Measurements from ENCODE around the gene HS3ST5. TPM values are rescaled to one million over a fixed set of nuclear protein-coding genes. Genes with fewer than 3 reads are reported as not detected.

HS3ST5 gene
- total and polyA plus RNA-seq, 2 experiments from 2014 or later = 2.8 to 3.5 TPM

GRCh38 chr6:114075300-114075699, 267.5 kb downstream of the HS3ST5 start (continued):
- TF ChIP-seq ZNF462 (CRISPR knock-in tag; IDR thresholded peaks at IDR 0.05) (no peak), ETS1 (IDR thresholded peaks at IDR 0.05) (no peak)

GRCh38 chr6:114068771-114069170, 274.1 kb downstream of the HS3ST5 start:
- Mint-ChIP-seq H3K27ac (no peak overlapping the region), H3K36me3 (ENCODE audit: low read depth) (peaks cover 8% of the 10 kb centered on the region; the same call in 1 of the 3 replicates)
- TF ChIP-seq POLR2AphosphoS5 (IDR thresholded peaks at IDR 0.05; ENCODE audit: low read depth) (no peak), STAT1 (IDR thresholded peaks at IDR 0.05; ENCODE audit: unreplicated experiment) (no peak), ZNF462 (CRISPR knock-in tag; IDR thresholded peaks at IDR 0.05) (no peak)

More at GRCh38 chr6:114068771-114069170, 274.1 kb downstream of the HS3ST5 start:
- Histone ChIP-seq H4K20me1 (replicated peaks; ENCODE audit: insufficient read depth) (no peaks in the 10 kb centered on the region), H3K27ac (ENCODE audit: low read depth) (no peak overlapping the region), H3K9me2 (ENCODE audit: insufficient read depth) (peaks cover 9% of the 10 kb centered on the region; the same call in 1 of the 2 replicates), H3K4me3 (no peak overlapping the region), H3K79me2 (replicated peaks; ENCODE audit: insufficient read depth) (no peaks in the 10 kb centered on the region), H3K4me1 (ENCODE audit: insufficient read depth) (no peaks in the 10 kb centered on the region), H3K4me2 (no peak overlapping the region), H3K36me3 (ENCODE audit: insufficient read depth) (no peaks in the 10 kb centered on the region), H3K27me3 (ENCODE audit: insufficient read depth) (no peaks in the 10 kb centered on the region), H3F3A (replicated peaks; ENCODE audit: low read depth) (no peaks in the 10 kb centered on the region), H2AFZ (no peak overlapping the region)
- Mint-ChIP-seq H3K4me1 (peaks cover 7% of the 10 kb centered on the region), H3K4me3 (no peak overlapping the region), H3K27me3 (ENCODE audit: insufficient read depth, low read depth, poor library complexity) (no peaks in the 10 kb centered on the region), H3K9me3 (no peaks in the 10 kb centered on the region; the same call in 2 of the 3 replicates)
- DNase-seq (ENCODE audit: low spot score) (no peak), ATAC-seq (no peak)

Measured in GM23338 (cell line).